Stimulated activated CD8-positive, alpha-beta memory T cell treated with anti-CD3 and anti-CD28 coated beads, Interleukin-15, amount 100 ng/mL, for 24 hours (primary cell): ENCODE measurements around the gene TENT4A.
"Not testable (repeated sequence)": the region's sequence is repeated elsewhere in the genome, so short reads cannot be mapped to it uniquely, and the experiment has no call there.

Source experiments
- DNase-seq: peaks from one replicate; pipeline ENCODE4 v3.0.0-alpha.2; 2020; ENCODE audit warnings: low read depth

TENT4A gene

GRCh38 chr5:6713274-6714225, at the start of gene TENT4A:
TSS of gene TENT4A (plus strand) at chr5:6713432. CDS start at chr5:6713984, 552 bp downstream.
- no peak for DNase-seq

DNA sequence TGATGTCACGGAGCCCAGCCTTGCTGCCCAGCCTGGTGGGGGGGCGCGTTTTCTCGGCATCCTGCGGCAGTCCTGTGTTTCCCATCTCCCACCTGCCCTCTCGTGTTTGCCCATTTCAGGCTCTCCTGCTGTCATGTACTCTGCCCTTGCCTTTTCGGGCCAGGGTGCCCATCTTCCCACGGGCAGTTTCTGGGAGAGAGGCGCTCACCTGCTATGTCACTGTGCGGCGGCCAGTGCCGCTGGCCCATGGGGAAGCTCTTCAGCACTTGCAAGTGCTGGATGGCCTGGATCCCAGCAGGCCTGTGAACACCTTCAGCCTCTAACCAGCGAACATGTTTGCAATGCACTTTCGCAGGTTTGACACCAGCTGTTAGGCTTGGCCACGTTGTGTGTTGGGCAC, 46.5 kb upstream of the TENT4A start:
- no peak for DNase-seq

DNA sequence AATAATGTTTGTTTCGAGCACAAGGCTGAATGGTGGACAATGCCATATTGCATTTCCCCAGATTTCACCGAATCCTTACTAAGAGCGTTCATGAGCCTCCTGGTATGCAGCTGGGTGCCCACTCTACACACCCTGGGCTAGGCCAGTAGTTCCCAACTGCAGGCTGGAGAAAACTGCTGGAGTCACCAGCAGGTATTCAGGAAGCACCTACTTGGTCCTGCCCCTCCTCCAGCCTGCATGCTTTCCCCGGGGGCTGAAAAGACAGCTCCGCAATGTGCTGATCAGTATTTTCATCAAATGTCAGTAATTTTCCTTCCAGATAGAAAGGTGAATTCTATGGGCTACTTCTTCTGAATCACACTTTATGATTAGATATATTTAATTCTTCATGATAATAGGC, 45.6 kb upstream of the TENT4A start:
- DNase-seq = no peak

GRCh38 chr5:6668717-6669116, 44.5 kb upstream of the TENT4A start:
- DNase-seq = not testable (repeated sequence)

GRCh38 chr5:6673031-6673430, 40.2 kb upstream of the TENT4A start:
- DNase-seq = no peak

DNA sequence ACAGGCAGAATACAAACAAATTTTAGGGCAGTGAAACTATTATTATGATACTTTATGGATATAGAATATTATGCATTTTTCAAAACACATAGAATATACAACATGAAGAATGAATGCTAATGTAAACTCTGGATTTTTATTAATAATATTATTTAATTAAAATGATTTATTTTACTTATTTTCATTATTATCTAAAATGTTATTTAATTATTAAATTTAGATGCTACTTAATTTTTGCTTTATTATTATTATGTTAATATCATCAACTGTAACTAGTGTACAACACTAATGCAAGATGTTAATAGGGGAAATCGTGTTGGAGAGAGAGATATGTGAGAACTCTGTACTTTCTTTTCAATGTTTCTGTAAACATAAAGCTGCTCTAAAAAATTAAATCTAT, 39.3 kb upstream of the TENT4A start:
- no peak for DNase-seq

DNA sequence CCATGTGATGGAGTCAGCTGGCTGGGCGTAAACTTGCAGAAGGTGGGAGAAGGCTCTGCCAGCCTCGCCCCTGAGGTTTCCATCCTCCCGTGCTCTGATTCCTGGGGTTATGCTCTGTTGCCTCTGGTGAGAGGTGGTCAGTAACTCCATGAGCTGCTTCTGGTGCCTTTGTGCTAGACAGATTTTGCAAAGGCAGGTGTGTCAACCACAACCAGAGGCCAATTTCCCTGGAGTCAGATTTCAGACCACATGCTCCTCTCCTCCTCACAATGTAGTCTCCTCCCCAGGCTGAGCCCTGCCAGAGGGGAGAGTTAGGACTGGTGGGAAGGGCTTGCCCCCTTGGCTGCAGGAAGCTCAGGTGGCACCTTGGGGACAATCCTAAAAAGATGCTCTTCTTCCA, 38.8 kb upstream of the TENT4A start:
- DNase-seq = no peak

- DNase-seq = no peak
These were observed 38.3 kb upstream of the TENT4A start for GRCh38 chr5:6674886-6675285.

DNA sequence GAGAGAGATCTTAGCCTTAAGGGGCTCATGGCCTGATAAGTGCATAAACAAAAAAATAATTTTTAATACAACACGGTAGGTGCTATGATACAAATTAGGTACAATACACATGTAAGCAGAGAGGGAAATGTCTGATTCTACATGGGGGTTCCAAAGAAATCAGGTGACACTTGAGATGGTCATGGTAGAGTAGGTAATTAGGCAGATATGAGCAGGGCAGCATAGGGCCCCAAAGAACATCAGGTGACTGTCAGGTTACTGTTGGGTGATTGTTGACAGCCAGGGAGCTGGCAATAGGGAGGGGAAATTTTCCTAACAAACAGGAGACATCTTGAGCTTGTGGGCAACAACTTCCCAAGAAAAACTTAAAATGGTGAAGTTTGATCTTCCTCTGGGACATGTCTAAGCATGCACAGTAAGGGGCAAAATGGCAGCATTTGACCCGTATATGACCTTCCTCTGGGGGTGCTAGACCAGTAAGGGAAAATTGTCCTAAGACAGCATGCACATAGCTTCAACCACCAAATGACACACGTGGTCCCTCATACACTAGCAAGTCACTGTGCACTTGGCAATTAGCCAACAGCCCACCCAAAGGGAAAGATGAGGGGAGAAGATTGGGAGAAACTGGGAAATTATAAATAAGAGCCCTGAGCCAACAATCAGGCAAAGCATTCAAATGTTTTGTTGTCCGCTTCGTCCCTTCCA, 37.3 kb upstream of the TENT4A start:
- no peak for DNase-seq

DNA sequence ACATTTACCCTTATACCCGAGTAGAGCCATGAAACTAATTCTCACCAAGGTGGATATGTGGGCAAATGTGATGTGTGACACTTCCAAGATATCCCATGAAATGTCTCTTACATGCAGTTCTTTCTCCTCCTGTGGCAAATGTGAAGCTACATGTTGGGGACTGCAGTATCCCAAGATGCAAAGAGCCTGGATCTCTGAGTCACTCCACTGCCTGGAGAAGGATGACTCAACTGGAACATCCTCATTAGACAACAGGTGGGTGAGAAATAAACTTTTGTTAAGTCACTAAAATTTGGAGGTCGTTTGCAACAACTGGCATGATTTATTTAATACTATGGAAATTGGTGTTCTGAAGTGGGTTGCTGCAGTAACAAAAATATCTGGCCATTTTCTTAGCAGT, 36.5 kb upstream of the TENT4A start:
- no peak for DNase-seq

DNA sequence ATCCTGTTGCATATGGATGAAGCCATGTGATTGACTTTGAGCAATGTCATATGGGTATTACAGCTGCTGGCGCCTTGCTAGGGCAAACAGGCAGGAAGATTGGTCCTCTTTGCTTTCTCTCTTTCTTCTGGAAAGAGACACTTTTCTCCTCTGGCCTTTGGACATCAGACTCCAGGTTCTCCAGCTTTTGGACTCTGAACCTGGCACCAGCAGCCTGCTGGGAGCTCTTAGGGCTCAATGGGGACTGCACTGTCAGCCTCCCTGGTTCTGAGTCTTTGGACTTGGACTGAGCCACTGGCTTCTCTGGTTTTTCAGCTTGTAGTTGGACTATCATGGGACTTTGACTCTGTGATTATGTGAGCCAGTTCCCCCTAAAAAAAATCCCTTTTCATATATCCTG, 34.8 kb upstream of the TENT4A start:
- no peak for DNase-seq

- no peak for DNase-seq
These were observed 32.3 kb upstream of the TENT4A start for GRCh38 chr5:6680922-6681321.

- DNase-seq = no peak
These were observed 31.6 kb upstream of the TENT4A start for GRCh38 chr5:6681682-6682081.

DNA sequence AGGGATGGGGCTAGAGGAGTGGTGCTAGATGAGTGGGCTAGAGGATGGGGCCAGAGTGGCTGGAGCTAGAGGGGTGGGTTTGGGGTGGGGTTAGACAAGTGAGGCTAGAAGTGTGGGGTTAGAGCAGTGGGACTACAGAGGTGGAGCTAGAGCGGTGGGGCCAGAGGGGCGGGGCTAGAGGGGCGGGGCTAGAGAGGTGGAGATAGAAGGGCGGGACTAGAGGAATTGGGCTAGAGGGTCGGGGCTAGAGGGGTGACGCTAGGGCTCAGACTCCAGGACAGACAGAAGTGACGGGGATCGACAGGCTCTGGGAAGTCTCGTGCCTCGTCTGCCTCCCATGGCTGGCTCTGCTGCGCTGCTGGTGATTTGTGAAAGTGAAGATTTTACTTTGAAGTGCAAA, 31.0 kb upstream of the TENT4A start:
- no peak for DNase-seq

DNA sequence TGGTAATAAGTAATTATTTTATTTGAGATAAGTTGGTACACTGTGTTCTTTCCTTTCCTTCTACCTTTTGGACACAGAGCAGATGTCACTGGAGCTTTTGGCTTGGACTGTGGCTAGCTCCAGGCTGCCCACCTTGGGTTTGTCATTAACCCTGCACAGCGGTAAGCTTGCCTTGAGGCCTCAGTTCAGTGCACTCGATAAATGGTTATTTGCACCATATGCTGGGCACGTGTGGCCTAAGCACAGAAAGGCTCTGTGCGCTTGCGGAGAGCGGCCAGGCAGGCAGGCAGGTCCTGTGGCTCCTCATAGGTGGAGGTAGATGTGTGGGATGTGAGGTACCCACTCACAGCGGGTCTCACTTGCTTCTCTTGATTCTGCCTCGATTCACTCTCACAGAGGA, 30.0 kb upstream of the TENT4A start:
- no peak for DNase-seq

- no peak for DNase-seq
These were observed 29.2 kb upstream of the TENT4A start for GRCh38 chr5:6684075-6684474.

GRCh38 chr5:6686501-6686900, 26.7 kb upstream of the TENT4A start:
- DNase-seq = no peak

DNA sequence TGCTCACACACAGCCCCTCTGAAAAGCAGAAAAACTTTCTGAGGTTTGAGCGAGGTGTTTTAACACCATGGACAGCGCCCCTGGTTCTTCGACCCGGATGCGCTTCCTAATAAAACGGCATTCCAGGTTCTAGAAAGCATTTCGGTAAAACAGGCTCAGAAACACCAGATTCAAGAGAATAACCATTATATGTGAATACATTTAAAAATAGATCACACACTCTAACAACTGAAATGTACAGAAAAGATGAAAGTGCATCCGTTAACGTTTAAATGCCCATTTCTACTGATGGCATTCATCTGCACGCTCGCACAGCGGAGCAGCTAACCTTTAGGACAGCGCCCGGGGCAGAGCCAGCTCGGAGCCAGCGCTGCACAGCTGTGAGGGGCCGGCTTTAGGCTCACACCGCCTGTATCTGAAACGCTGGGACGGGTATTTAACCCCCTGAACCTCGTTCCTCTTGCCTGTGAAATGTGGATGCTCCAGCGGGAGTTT, 26.3 kb upstream of the TENT4A start:
- no peak for DNase-seq

GRCh38 chr5:6687505-6687904, 25.7 kb upstream of the TENT4A start:
- no peak for DNase-seq

DNA sequence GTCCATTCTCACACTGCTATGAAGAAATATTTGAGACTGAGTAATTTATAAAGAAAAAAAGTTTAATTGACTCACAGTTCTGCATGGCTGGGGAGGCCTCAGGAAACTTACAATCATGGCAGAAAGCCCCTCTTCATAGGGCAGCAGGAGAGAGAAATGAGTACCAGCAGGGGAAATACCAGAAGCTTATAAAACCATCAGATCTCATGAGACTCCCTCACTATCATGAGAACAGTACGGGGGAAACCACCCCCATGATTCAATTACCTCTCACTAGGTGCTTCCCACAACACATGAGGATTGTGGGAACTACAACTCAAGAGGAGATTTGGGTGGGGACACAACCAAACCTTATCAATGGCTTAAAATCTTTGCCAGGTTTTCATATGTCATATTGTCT, 20.3 kb upstream of the TENT4A start:
- DNase-seq = no peak

DNA sequence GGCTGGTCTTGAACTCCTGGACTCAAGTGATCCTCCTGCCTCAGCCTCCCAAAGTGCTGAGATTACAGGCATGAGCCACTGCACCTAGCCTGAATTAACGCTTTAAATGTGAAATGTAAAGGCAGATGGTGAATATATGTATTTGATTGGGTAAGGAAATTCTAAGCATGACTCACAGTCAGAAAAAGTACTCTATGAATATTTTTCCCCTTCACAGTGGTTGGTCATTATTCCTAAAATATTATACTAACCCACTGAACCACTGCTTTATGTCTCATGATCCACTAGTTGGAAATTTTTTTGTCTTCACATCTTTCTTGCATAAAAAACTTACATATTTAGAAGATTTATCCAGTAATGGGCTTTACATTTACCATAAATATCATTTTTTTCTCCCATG, 14.5 kb upstream of the TENT4A start:
- no peak for DNase-seq

- DNase-seq = no peak
These were observed 13.9 kb upstream of the TENT4A start for GRCh38 chr5:6699357-6699756.

DNA sequence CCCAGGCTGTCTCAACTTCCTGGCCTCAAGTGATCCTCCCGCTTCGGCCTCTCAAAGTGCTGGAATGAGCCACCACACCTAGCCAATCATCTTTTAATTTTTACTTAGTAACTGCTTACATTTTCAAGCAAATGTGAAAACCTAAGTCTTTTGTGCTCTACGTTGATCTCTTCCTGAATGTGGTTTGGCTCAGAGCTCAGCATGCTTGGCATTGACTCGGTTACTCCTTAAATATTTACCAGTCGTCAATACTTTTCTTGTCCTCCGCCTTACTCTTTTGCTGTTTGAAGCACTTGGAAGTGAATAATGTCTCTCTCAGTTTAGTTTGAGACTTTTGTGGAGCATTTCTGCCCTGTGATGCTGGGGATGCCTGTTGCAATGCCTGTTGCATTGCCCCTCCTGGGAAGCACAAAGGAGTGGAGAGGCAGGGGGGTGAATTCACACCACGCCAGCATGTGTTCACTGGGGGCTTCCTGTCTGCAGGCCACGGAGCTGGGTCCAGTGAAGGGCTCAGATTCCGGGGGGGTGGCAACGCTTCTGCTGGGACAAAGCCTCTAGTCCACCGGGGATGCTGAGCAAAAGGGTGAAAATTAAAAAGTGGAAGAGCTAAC, 13.1 kb upstream of the TENT4A start:
- no peak for DNase-seq
